HG02588 (cell line): ENCODE measurements around the gene PHF12.

ENCODE experiments used
- ATAC-seq: cut with Tn5 transposase; IDR thresholded peaks from one replicate; pipeline ENCODE4 v1.9.1; 2021; ENCODE audit warnings: mild to moderate bottlenecking, moderate library complexity; ENCODE audit not compliant: unreplicated experiment

Gene PHF12

GRCh38 chr17:28862561-28862960, 88.8 kb downstream of the PHF12 start:
- no peak for ATAC-seq

- ATAC-seq: no peak
Observed at GRCh38 chr17:28861393-28862203, 89.7 kb downstream of the PHF12 start.

- no peak for ATAC-seq
Observed at GRCh38 chr17:28860363-28860808, 90.9 kb downstream of the PHF12 start.

- no peak for ATAC-seq
Observed at GRCh38 chr17:28858801-28859355, 92.4 kb downstream of the PHF12 start.

- ATAC-seq: no peak
Observed at GRCh38 chr17:28857905-28858800, 93.2 kb downstream of the PHF12 start.

GRCh38 chr17:28856028-28856574, 95.2 kb downstream of the PHF12 start:
- no peak for ATAC-seq

- no peak for ATAC-seq
Observed at GRCh38 chr17:28855336-28855679, 96.0 kb downstream of the PHF12 start.
